ENCODE results near the gene WDR64. TPM values are rescaled to one million over a fixed set of nuclear protein-coding genes. Genes with fewer than 3 reads are reported as not detected.
"Not testable (repeated sequence)": the region's sequence is repeated elsewhere in the genome, so short reads cannot be mapped to it uniquely, and the experiment has no call there.

Gene WDR64
- total and polyA plus RNA-seq, 7 donors = 0.09 TPM; not detected in 6

- WGBS, 2 donors = 92 to 94% methylated on average over 1 of the region's 1 CpG
- no peaks in the 10 kb centered on the region for H3K27me3 ChIP-seq
- no peaks in the 10 kb centered on the region for H3K4me1 ChIP-seq
- no peaks in the 10 kb centered on the region for H3K9me3 ChIP-seq
- H3K36me3 ChIP-seq = no peaks in the 10 kb centered on the region
- intact Hi-C loops (cut with DNase I) = no loop called here
- no peak overlapping the region for H3K27ac ChIP-seq
- no peak overlapping the region for H3K4me3 ChIP-seq
- DNase-seq = no peak
- TF ChIP-seq POLR2AphosphoS5 (IDR thresholded peaks at IDR 0.05) (no peak), CTCF (IDR thresholded peaks at IDR 0.05) (no peak), POLR2A (IDR thresholded peaks at IDR 0.05) (no peak), EP300 (IDR thresholded peaks at IDR 0.05) (no peak)
Measured at GRCh38 chr1:241799416-241799815, 147.3 kb downstream of the WDR64 start.

- no peaks in the 10 kb centered on the region for H3K36me3 ChIP-seq
- TF ChIP-seq POLR2AphosphoS5 (IDR thresholded peaks at IDR 0.05) (no peak), POLR2A (IDR thresholded peaks at IDR 0.05) (no peak), CTCF (IDR thresholded peaks at IDR 0.05) (no peak), EP300 (IDR thresholded peaks at IDR 0.05) (no peak)
- H3K27me3 ChIP-seq = no peaks in the 10 kb centered on the region
- H3K4me3 ChIP-seq = no peak overlapping the region
- no peaks in the 10 kb centered on the region for H3K9me3 ChIP-seq
- no peak for DNase-seq
- H3K27ac ChIP-seq = no peak overlapping the region
- WGBS, 2 donors = 57 to 78% methylated on average over 3 of the region's 3 CpGs
- H3K4me1 ChIP-seq = no peaks in the 10 kb centered on the region
- intact Hi-C loops (cut with DNase I) = no loop called here
Measured at GRCh38 chr1:241800640-241801039, 148.6 kb downstream of the WDR64 start.

- Histone ChIP-seq H3K9me3 (no peaks in the 10 kb centered on the region), H3K36me3 (no peaks in the 10 kb centered on the region), H3K4me1 (no peaks in the 10 kb centered on the region), H3K4me3 (no peak overlapping the region), H3K27ac (no peak overlapping the region), H3K27me3 (no peaks in the 10 kb centered on the region)
- intact Hi-C loops (cut with DNase I) = no loop called here
- DNase-seq = no peak
- 74 to 84% methylated on average over 3 of the region's 3 CpGs for WGBS, 2 donors
- TF ChIP-seq EP300 (IDR thresholded peaks at IDR 0.05) (no peak), POLR2A (IDR thresholded peaks at IDR 0.05) (no peak), CTCF (IDR thresholded peaks at IDR 0.05) (no peak), POLR2AphosphoS5 (IDR thresholded peaks at IDR 0.05) (no peak)
Measured at GRCh38 chr1:241802863-241803262, 150.8 kb downstream of the WDR64 start.

- DNase-seq; intact Hi-C loops (cut with DNase I); H3K36me3 ChIP-seq; H3K27ac ChIP-seq; H3K9me3 ChIP-seq; H3K27me3 ChIP-seq; H3K4me3 ChIP-seq; H3K4me1 ChIP-seq: not testable (repeated sequence)
- 79 to 82% methylated on average over 4 of the region's 4 CpGs for WGBS, 2 donors
Measured at GRCh38 chr1:241804706-241805105, 152.6 kb downstream of the WDR64 start.

- Histone ChIP-seq H3K27ac (no peak overlapping the region), H3K4me1 (no peaks in the 10 kb centered on the region), H3K9me3 (no peaks in the 10 kb centered on the region), H3K27me3 (no peaks in the 10 kb centered on the region), H3K4me3 (no peak overlapping the region), H3K36me3 (no peaks in the 10 kb centered on the region)
- no peak for TF ChIP-seq EP300 (IDR thresholded peaks at IDR 0.05)
- no peak for TF ChIP-seq POLR2A (IDR thresholded peaks at IDR 0.05)
- TF ChIP-seq POLR2AphosphoS5 (IDR thresholded peaks at IDR 0.05) = no peak
- TF ChIP-seq CTCF (IDR thresholded peaks at IDR 0.05) = no peak
- WGBS, 2 donors = 49 to 51% methylated on average over 2 of the region's 2 CpGs
- intact Hi-C loops (cut with DNase I) = no loop called here
- DNase-seq = no peak
Measured at GRCh38 chr1:241808265-241808664, 156.2 kb downstream of the WDR64 start.

Measured in sigmoid colon (tissue), 7 donors.